ENCODE results near the gene ADGRD1. TPM values are rescaled to one million over a fixed set of nuclear protein-coding genes. Genes with fewer than 3 reads are reported as not detected.

Gene ADGRD1
- total and polyA plus RNA-seq, 7 donors: 0.46 to 22.5 (median 7.2) TPM

DNA sequence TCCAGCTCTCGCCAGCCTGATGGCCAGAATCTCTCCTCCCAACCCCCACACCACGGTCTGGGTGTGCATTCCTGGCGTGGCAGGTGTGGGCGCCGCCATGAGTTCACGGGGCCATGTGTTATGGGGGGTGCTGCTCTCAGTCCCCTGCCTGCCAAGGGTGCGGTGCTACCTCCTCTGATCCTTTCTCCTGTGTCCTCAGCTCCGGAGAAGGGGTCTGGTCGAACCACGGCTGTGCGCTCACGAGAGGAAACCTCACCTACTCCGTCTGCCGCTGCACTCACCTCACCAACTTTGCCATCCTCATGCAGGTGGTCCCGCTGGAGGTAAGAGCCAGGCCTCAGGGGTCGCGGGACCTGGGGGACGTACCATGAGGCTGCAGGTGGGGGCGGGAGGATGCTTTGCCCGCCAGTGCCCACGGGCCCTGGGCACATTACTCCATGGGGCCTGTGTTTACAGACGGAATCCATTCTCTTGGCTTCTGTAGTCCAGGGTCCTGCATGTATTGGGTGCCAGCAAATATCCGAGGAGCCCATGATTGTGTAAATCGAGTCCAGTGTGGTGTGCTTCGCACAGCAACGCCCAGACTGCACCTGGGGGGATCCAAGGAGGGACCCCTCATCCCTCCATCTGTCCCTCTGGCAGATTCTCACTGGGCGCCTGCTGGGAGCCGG, 130.8 kb downstream of the ADGRD1 start:
- Histone ChIP-seq H3K4me3 (no peak overlapping the region), H3K27me3 (no peaks in the 10 kb centered on the region), H3K9me3 (no peaks in the 10 kb centered on the region), H3K4me1 (no peaks in the 10 kb centered on the region), H3K27ac (no peak overlapping the region), H3K36me3 (peaks cover 0 to 5% (median 0%) of the 10 kb centered on the region in 4 donors)
- TF ChIP-seq, protein P1, sequence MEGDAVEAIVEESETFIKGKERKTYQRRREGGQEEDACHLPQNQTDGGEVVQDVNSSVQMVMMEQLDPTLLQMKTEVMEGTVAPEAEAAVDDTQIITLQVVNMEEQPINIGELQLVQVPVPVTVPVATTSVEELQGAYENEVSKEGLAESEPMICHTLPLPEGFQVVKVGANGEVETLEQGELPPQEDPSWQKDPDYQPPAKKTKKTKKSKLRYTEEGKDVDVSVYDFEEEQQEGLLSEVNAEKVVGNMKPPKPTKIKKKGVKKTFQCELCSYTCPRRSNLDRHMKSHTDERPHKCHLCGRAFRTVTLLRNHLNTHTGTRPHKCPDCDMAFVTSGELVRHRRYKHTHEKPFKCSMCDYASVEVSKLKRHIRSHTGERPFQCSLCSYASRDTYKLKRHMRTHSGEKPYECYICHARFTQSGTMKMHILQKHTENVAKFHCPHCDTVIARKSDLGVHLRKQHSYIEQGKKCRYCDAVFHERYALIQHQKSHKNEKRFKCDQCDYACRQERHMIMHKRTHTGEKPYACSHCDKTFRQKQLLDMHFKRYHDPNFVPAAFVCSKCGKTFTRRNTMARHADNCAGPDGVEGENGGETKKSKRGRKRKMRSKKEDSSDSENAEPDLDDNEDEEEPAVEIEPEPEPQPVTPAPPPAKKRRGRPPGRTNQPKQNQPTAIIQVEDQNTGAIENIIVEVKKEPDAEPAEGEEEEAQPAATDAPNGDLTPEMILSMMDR (IDR thresholded peaks at IDR 0.05): no peak
- TF ChIP-seq POLR2AphosphoS5 (IDR thresholded peaks at IDR 0.05): no peak
- DNase-seq: no peak
- intact Hi-C loops (cut with DNase I): no loop called here
- 82 to 89% methylated on average over 28 of the region's 28 CpGs for WGBS, 2 donors

DNA sequence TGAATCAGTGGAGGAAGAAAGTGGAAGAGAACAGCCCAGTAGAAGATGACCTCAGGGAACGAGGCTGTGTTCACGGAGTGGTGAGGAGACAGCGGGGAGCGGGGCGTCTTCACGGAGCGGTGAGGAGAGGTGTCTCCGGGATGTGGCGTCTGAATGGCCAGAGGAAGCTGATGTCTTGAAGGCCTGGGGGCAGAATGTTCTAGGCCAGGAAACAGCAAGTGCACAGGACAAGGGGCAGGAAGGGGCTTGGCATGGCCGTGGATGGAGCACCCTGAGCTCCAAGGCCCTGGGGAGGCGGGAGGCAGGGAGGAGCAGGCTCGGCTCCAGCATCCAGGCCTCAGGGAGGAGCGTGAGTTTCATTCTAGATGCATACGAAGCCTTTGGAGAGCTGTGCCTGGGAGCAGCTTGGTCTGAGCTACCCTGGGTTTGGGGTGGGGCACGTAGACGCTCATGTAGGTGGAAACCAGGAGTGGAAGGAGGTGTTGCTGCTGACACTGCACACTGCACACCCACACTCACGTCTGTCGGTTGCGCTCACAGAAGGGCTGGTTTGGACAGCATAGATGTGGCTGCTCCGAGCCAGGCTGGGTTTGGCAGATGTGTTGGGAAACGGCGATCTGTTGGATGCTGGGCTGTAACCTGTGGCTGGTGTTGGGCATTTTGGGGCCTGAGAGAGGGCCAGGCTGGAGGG, 131.6 kb downstream of the ADGRD1 start:
- Histone ChIP-seq H3K36me3 (peaks cover 0 to 5% (median 0%) of the 10 kb centered on the region in 4 donors), H3K4me1 (no peaks in the 10 kb centered on the region), H3K27me3 (no peaks in the 10 kb centered on the region), H3K27ac (no peak overlapping the region), H3K9me3 (no peaks in the 10 kb centered on the region), H3K4me3 (no peak overlapping the region)
- intact Hi-C loops (cut with DNase I): no loop called here
- TF ChIP-seq EP300 (IDR thresholded peaks at IDR 0.05) (no peak), POLR2A (IDR thresholded peaks at IDR 0.05) (no peak), POLR2AphosphoS5 (IDR thresholded peaks at IDR 0.05) (no peak)
- TF ChIP-seq, protein P1 (IDR thresholded peaks at IDR 0.05): no peak
- 78 to 80% methylated on average over 22 of the region's 22 CpGs for WGBS, 2 donors
- DNase-seq: no peak

DNA sequence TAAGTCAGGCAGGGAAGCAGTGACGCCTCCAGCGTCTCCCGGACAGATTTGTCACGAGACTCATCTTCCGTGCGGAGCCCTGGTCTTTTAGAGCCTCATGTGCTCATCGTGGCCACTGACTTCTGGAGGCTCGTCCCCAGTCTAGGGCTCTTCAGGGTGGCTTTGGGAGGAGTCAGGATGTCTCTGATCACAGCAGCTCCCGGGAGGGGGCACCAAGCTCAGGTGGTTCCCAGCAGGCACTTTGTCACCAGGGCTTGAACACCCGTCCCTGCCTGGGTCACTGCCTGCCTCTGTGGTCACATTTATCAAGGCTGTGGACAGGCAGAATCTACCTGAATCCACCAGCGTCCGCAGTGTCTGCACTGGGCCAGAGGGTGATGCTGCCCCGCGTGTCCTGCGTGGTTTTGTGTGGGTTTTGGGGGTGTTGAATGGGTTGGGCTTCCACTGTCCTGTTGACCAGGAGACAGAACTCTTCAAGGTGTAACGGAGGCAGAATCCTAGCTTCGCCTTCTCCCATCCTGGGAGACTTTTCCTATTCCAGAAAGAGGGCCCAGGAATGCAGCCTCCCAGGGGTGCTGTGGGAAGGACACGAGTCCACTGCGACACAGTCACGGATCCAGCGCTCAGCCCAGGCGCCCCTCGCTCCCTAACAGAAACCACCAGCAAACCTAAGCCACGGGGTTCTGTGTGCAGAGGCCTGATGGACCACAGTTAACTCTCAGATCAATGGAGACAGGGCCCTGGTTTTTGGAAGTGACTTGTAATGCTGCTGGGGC, 132.3 kb downstream of the ADGRD1 start:
- Histone ChIP-seq H3K4me1 (no peaks in the 10 kb centered on the region), H3K36me3 (peaks cover 0 to 5% (median 0%) of the 10 kb centered on the region in 4 donors), H3K27me3 (no peaks in the 10 kb centered on the region), H3K4me3 (no peak overlapping the region), H3K27ac (no peak overlapping the region), H3K9me3 (no peaks in the 10 kb centered on the region)
- TF ChIP-seq, protein P1 (IDR thresholded peaks at IDR 0.05): no peak
- TF ChIP-seq EP300 (IDR thresholded peaks at IDR 0.05) (no peak), POLR2A (IDR thresholded peaks at IDR 0.05) (no peak), POLR2AphosphoS5 (IDR thresholded peaks at IDR 0.05) (no peak)
- WGBS, 2 donors: 85 to 92% methylated on average over 24 of the region's 24 CpGs
- intact Hi-C loops (cut with DNase I): no loop called here
- DNase-seq: peak; percentile 62

DNA sequence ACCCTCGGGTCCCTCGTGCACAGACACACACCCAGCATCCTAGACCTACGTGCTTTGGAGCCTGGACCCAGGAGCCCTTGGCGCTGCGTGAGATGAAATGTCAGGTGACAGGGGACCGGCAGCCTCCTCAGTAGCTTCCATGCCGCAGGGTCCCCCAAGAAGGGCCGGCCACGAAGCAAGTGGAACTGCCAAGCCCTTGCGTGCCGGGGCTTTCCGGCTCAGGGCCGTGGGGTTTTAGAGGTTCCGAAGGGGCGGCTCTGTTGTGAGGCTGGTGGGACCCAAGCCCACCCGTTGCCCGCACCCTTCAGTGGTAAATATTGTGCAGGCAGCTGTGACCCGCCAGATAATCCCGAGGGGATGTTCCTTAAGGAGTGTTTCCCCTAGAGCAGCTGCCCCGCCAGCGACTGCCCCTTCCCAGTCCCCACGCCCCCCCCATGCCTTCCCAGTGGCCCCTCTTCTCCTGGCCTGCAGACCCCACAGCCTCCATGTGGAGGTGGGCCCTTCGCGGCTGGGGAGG, 133.7 kb downstream of the ADGRD1 start:
- Histone ChIP-seq H3K27me3 (no peaks in the 10 kb centered on the region), H3K36me3 (peaks cover 0 to 5% (median 0%) of the 10 kb centered on the region in 4 donors), H3K9me3 (no peaks in the 10 kb centered on the region), H3K4me3 (no peak overlapping the region), H3K4me1 (no peaks in the 10 kb centered on the region), H3K27ac (no peak overlapping the region)
- intact Hi-C loops (cut with DNase I): no loop called here
- 84 to 89% methylated on average over 24 of the region's 24 CpGs for WGBS, 2 donors
- TF ChIP-seq POLR2A (IDR thresholded peaks at IDR 0.05) (no peak), EP300 (IDR thresholded peaks at IDR 0.05) (no peak), POLR2AphosphoS5 (IDR thresholded peaks at IDR 0.05) (no peak)
- TF ChIP-seq, protein P1 (IDR thresholded peaks at IDR 0.05): no peak
- DNase-seq: peak; percentile 53
